ENCODE data around the gene PLPP1. TPM values are rescaled to one million over a fixed set of nuclear protein-coding genes. Genes with fewer than 3 reads are reported as not detected.

Gene PLPP1
- total RNA-seq, 1 experiment from 2014 or later: 10.5 TPM

- Histone ChIP-seq H3K4me1 (ENCODE audit: control insufficient read depth in 1 of 2, insufficient read depth in 2 of 2, low read length in 2 of 2) (no peaks in the 10 kb centered on the region), H3K27me3 (ENCODE audit: insufficient read depth, low read length) (no peaks in the 10 kb centered on the region), H3K36me3 (ENCODE audit: control insufficient read depth in 1 of 2, insufficient read depth in 2 of 2, low read length in 2 of 2) (no peaks in the 10 kb centered on the region), H3K4me2 (ENCODE audit: low read length) (no peak overlapping the region), H3K79me2 (ENCODE audit: insufficient read depth, low read length) (no peaks in the 10 kb centered on the region), H3K9me3 (ENCODE audit: control insufficient read depth in 1 of 2, insufficient read depth in 1 of 2, low read depth in 1 of 2, low read length in 2 of 2) (no peaks in the 10 kb centered on the region), H3K9ac (ENCODE audit: low read length) (no peak overlapping the region), H3K27ac (ENCODE audit: low read depth, low read length) (no peak overlapping the region), H2AFZ (ENCODE audit: low read depth, low read length, poor library complexity, severe bottlenecking) (no peak overlapping the region), H4K20me1 (ENCODE audit: insufficient read depth) (no peaks in the 10 kb centered on the region), H3K9me2 (ENCODE audit: insufficient read depth) (no peaks in the 10 kb centered on the region), H3K4me3 (replicated peaks in 1 of 2; ENCODE audit: low read depth in 1 of 2, low read length in 2 of 2) (no peak overlapping the region)
- ChIA-PET CTCF (no interaction called here), RAD21 (ENCODE audit: low non-redundant PET in 1 of 2, low total read pairs in 2 of 2, uncharacterized antibody in 2 of 2, unreplicated experiment in 2 of 2) (no interaction called here), POLR2A (no interaction called here)
- intact Hi-C loops (cut with micrococcal nuclease): no loop called here
- BruUV-seq (replicated peaks): no TSS peak
- DNase-seq (ENCODE audit: low read depth, low spot score) (no peak), ATAC-seq (no peak)
- TF ChIP-seq SIN3A (IDR thresholded peaks at IDR 0.05; ENCODE audit: low read depth) (no peak), CTCF (IDR thresholded peaks at IDR 0.05 in 2 of 3, conservative IDR thresholded peaks at IDR 0.05 in 1 of 3; ENCODE audit: borderline replicate concordance in 1 of 3, insufficient read depth in 1 of 3, low read depth in 2 of 3, low read length in 2 of 3) (no peak), POLR2AphosphoS5 (IDR thresholded peaks at IDR 0.05; ENCODE audit: low read depth, low read length) (no peak), MAX (IDR thresholded peaks at IDR 0.05) (no peak)
Observed at GRCh38 chr5:55524816-55525215, 9.9 kb downstream of the PLPP1 start.

- no peak for TF ChIP-seq EZH2phosphoT487 (IDR thresholded peaks at IDR 0.05; ENCODE audit: borderline replicate concordance)
- no peak for TF ChIP-seq SIN3A (IDR thresholded peaks at IDR 0.05; ENCODE audit: low read depth)
- no peak for TF ChIP-seq ZNF274 (IDR thresholded peaks at IDR 0.05; ENCODE audit: low read depth, low read length)
- no peak for TF ChIP-seq POLR2AphosphoS5 (IDR thresholded peaks at IDR 0.05; ENCODE audit: low read depth, low read length)
- no peak overlapping the region for H3K27ac ChIP-seq (ENCODE audit: low read depth, low read length)
- no peak overlapping the region for H3K9ac ChIP-seq (ENCODE audit: low read length)
- DNase-seq (ENCODE audit: low read depth, low spot score) (no peak), ATAC-seq (no peak)
- no peaks in the 10 kb centered on the region for H3K27me3 ChIP-seq (ENCODE audit: insufficient read depth, low read length)
- intact Hi-C loops (cut with micrococcal nuclease): no loop called here
- RAD21 ChIA-PET (ENCODE audit: low non-redundant PET in 1 of 2, low total read pairs in 2 of 2, uncharacterized antibody in 2 of 2, unreplicated experiment in 2 of 2): no interaction called here
- no peaks in the 10 kb centered on the region for H3K9me2 ChIP-seq (ENCODE audit: insufficient read depth)
- no TSS peak for BruUV-seq (replicated peaks)
- POLR2A ChIA-PET: no interaction called here
- H3K4me3 ChIP-seq (replicated peaks in 1 of 2; ENCODE audit: low read depth in 1 of 2, low read length in 2 of 2): no peak overlapping the region
- no peaks in the 10 kb centered on the region for H3K9me3 ChIP-seq (ENCODE audit: control insufficient read depth in 1 of 2, insufficient read depth in 1 of 2, low read depth in 1 of 2, low read length in 2 of 2)
- H3K4me1 ChIP-seq (ENCODE audit: control insufficient read depth in 1 of 2, insufficient read depth in 2 of 2, low read length in 2 of 2): no peaks in the 10 kb centered on the region
- no peaks in the 10 kb centered on the region for H3K79me2 ChIP-seq (ENCODE audit: insufficient read depth, low read length)
- no peaks in the 10 kb centered on the region for H4K20me1 ChIP-seq (ENCODE audit: insufficient read depth)
- H2AFZ ChIP-seq (ENCODE audit: low read depth, low read length, poor library complexity, severe bottlenecking): no peak overlapping the region
- H3K4me2 ChIP-seq (ENCODE audit: low read length): no peak overlapping the region
- CTCF ChIA-PET: no interaction called here
- no peaks in the 10 kb centered on the region for H3K36me3 ChIP-seq (ENCODE audit: control insufficient read depth in 1 of 2, insufficient read depth in 2 of 2, low read length in 2 of 2)
Observed at GRCh38 chr5:55523293-55523692, 11.5 kb downstream of the PLPP1 start.

All from HCT116 (cell line).